ENCODE results near the gene SUN2.
A peak's percentile ranks its signal among the peaks of the same experiment; 100 is the strongest.

Gene SUN2

DNA sequence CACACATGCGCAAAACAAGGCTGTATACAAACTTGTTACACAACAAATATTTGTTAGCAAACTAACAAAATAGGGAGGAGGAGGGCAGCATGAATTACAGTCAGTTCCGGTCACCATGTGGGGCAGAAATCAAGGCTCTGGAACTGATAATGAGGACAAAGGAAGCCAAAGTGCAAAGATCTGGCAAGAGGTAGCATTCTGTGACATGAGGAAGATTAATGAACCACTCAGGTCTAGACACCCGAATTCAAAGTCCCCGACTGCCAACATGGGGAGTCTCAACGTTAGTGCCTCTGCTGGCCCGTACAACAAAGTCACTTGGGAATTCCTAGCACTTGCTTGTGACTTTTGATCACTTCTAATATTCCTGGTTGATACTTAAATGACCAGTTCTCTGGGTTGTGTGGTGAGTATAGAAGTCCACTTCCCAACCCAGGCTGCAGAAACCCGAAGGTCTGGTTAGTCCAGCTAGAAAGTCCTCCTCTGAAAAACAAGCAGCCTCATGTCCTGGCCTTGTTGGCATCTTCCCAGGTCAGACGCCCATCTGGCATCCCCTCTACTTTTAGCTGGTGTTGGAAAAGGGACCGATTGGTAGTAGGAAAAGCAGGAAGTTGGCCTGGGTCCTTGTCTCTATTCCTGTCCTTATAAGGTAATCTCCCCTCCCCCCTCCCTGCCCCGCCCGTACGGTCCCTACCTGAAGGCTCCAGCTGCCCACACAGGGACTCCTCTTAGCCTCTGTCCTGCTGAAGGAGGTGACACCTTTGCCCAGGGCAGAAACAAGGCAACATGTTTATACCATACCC lies 1.6 kb downstream of the SUN2 start:
- DNase-seq: peak; percentile 35

DNA sequence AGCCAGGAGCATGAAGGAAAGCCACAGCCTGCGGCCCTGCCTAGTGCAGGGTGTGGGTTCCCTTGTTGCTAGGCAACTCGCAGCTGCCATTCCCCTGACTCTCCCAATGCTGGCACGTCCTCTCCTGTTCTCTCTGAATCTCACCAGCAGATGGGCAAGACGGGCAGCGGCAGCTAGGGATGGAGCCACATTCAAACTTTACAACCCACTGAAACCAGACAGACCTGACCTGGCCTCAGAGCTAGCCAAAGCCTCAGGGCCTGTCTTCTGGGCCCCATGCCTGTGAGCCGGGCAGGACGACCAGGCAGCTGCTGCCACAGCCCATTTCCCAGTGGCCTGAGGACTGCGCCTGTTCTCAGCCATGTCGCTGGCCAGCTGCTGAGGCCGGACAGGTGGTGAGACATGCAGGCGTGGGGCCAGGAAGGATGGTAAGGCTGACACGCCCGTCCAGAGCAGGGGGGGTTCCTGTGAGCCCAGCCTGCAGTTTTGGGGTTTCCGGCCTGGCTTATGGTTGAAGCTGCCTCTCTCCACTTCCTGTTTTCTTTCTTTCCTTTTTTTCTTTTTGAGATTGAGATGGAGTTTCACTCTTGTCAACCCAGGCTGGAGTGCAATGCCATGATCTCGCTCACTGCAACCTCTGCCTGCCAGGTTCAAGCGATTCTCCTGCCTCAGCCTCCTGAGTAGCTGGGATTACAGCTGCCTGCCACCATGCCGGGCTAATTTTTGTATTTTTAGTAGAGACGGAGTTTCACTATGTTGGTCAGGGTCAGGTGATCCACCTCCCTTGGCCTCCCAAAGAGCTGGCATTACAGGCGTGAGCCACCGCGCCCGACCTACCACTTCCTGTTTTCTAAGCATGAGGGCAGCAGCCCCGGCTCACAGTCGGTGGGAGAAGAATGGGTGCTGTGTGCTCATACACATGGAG lies 4.1 kb downstream of the SUN2 start:
- DNase-seq: peak; percentile 82

DNA sequence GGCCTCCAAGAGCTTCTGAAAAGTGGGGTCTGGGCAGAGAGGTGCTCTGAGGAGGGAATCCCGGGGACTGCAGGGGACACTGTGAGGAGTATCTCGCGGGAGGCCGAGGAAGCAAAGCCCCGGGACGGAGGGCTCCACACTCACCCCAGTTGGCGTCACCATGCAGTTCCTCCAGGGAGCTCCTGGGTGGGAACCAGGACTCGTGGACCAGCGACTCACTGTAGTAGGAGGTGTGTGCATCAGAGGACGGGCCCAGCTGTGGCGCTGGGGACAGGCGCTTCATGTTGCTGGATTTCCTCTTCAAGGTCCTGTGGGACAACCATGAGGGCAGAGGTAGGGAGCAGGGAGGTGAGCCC lies 4.8 kb downstream of the SUN2 start:
- no peak for DNase-seq

DNA sequence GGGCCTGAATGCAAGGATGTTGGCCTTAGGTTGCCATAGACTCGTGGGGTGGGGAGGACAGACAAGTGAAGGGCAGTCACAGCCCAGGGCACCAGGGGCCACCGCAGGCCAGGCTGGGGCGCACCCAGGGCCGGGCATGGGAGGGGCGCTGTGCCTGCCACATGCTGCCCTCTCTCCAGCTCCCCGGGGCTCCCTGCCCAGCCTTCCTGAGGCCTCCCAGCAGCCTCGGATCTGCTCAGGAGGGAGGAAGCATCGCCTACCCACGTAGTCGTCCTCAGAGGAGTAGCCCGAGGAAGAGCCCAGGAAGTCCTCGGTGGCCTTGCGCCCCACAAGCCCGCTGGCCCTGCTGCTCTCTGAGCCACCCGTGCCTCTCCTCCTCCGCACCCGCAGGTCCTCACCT lies 5.2 kb downstream of the SUN2 start:
- DNase-seq: no peak

DNA sequence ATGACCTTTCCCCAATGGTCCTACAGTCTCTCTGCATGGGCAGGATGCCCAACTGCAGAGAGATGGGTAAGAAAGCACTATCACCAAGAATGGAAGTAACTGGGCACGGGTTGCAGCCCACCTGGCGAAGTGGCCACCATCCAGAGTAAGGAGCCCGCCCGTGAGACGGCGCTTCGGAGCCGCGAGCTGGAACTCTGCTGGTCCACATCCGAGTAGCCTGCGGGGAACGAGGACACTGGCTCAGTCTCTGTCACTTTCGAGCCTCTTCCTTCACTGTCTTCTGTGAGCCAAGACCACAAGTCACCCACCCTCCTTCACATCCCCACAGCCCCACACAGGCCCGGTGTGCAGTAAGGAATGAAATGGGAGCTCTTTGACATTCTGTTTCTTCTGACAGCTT lies 5.7 kb downstream of the SUN2 start:
- DNase-seq: no peak

DNA sequence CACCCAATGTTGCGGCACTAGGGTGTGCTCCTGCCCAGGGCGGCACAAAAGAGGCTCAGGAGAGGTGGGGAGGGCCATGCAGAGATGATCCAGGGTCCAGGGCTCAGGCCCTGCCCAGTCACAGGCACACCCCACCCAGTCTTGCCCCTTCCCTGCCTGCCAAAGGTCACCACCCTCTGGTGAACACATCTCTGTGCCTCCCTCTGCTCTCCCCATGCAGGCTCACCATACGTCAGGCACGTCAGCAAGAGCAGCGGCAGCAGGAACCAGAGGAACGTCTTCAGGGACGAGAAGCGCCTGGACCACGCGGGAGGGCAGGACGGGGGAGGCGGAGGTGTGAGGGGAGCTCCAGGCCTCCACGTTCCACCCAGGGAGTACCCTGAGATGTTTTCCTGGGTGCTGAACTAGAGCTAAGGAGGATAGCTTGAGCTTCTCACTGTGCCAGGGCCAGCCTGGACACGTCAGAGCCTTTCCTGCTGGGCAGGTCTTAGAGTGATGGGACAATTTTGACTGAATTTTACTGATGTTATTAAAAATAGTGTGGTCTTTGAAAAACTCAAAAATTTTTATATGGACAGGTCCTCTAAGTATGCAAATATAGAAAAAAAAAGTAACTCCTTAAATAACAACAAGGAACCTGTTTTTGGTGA lies 7.2 kb downstream of the SUN2 start:
- no peak for DNase-seq

DNA sequence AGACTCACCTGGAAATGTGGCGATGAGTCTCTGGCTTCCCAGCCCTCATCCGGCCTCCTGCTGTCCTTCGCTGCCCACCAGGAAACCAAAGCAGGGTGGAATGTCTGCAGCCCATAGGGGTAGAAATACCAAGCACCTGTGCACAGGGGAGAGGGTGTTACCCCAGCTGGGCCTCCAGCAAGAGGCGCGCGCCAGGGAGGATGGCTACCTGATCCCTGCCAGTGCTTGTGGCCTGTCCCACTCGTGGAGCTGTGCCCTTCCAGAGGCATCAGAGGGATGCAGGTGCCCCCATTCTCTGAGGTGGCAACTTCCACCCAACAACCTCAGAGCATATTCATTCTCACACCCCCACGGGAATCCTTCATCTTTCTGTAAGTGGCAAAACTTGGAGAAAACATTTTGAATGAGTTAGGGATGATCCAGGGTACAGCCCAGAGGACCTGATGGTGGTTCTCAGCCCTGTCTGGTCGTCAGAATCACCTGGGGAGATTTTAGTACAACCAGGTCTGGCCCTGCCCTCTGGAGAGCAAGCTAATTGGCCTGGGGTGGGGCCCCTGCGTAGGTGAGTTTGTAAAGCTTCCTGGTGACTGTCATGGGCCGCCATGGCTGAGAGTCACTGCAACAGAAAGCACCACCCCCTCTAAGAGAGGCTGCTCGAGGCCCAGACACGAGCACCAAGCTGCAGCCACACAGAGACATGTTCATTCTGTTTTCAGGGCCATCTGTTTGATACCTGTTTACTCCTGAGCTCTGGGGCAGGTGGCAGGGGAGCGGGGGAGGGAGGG lies 9.9 kb downstream of the SUN2 start:
- no peak for DNase-seq

DNA sequence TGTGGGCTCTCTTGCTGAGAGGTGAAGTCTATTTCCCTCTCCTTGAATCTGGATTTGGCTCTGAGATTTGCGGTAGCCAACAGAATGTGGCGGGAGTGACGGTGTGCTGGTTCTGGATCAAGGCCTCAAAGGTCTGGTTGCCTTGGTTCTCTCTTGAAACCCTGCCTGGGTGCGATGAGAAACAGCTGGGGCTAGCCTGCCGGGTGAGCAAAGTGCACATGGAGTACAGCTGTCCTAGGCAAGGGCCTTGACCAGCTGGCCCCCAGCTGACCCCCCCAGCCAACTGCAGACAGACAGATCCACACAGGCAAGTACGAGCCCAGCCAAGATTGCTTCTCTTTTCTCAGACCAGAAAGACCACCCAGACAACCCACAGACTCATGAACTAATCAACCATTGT lies 10.8 kb downstream of the SUN2 start:
- no peak for DNase-seq

DNA sequence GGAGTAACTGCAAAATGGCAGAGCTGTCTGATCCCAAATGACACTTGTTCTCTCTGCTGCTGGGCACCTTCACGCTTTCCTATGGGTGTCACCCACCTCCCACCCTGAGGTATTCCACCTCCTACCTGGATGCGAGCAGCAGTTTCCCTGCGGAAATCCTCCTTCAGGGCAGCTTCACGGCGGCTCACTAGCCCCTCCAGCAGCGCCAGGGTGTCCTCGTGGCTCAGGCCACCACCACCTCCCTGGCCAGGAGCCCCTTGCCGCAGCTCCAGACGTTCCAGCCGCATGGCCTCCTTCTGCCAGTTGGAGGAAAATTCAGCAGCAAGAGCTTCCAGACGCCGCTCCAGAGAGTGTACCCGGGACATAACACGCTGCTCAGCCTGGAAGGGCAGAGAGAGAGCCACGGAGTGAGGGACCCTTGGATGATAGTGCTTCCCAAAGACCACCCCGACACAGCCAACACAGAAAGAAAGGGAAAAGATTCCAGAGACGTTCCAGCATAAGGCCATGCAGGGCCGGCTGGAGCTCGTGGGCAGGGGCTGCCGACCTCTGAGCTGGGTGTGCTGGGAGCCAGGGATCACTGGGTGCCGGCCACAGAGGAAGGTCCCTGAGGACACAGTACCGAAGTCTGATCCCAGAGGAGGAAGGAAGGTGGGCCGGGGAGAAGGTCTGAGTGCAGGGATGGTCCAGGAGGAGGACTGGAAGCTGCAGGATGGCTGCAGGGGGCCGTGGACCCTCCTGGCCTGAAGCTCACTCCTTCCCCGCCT lies 13.4 kb downstream of the SUN2 start:
- DNase-seq: no peak

DNA sequence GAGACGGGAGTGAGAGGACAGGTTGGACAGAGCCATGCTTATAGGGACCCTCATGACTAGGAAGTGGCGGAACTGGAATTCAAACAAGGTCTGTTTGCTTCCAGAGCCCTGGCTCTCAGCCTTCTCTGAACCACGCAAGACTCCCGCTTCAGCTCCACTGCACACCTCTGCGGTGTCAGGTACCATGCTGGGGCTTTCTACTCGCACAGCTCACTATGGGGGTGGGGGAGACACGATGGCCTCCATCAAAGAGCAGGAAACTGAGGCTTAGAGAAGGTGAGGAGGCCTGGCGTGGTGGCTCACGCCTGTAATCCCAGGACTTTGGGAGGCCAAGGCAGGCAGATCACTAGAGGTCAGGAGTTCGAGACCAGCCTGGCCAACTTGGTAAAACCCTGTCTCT lies 14.2 kb downstream of the SUN2 start:
- DNase-seq: no peak

DNA sequence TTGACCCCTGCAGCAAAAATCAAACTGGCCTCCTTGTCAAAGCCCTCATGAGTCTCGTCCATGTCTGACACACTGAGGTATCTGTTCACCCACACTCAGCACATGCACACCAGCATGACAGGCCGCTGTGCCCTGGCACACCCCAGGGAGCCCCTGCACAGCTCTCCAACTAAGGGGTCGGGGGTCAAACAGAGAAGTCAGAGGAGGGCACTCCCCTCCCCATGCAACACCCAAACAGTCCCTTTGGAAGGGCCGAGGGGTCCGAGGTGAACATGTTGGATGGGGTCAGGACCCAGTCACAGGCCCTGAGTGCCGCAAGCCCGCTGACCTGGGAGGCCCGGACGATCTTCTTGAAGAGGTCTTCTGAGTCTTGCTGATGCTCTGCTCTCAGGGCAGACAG lies 14.6 kb downstream of the SUN2 start:
- DNase-seq: no peak

DNA sequence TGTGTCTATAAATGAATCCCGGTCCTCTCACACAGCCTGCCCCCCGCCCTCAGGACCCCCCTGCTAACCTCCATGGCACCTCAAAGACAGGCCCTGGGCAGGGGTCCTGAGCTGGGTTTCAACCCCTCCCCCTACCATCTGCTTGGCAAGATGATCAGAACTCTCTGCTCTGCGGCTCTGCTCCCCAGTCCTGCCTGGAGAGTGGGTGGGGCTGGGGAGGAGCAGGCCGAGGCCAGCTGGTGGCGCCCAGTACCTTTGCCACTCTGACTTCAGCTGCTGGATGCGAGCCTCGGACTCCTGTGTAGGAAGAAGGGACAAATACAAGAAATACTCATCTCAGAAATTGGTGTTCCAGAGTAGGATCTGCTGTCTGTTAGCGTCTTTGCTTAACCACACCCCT lies 15.0 kb downstream of the SUN2 start:
- DNase-seq: no peak

DNA sequence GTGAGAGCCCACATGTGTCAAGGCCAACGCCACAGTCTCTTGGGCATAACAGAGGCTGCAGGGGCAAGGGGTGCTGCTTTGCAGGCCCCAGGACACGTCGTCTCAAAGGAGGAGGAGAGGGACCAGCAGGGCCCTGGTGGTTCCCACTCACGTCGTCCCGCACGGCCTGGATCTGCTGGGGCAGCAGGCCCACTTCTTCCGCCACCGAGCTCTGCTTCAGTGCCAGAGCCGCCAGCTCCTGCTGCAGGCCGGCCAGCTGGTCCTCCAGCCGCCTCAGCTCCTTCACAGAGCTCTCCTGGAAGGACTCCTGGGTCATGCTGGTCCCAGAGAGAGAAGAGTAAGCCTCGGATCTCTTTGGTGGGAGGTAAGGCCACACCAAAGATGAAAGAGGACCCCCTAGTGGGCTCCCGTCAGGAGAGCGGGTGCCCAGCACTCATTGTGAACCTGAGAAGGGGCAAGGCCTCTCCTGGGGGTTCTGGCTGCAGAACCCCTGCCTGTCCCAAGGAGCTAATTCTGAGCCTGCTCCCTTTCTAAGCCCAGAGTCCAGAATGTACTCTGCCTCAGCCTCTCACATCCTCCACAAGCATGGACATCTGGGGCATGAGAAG lies 15.6 kb downstream of the SUN2 start:
- no peak for DNase-seq

DNA sequence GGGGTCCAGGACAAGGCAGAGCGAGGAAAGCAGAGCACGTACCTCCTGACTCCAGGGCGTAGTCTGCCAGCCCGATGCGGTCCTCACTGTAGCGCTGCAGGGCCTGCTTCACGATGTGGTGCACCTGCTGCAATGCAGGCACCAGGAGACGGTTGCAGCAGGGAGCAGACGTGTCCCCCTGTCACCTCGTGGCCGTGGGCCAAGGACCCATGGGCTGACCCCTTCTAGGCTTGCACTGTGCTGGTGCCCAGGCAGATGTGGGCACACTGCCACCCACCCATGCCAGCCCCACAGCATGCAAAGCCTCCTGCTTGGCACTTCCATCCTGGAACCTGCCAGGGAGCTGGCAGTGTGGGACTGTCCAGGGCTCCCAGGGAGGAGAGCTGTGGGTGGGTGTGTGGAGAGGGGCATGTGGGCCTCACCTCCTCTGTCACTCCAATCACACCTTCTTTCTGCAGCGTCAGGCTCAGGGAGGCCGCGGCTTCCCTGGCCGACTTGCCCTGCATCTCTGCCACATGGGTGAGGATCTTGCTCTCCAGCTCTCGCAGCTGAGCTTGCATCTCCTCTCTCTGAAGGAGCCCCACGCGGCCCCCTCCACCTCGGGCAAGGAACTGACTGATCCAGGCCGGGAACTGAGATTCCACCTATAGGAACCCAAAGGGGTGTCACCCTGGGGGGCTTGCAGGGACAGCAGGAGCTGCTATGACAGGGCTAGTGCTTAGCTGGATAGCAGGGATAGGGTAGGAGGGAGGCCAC lies 16.3 kb downstream of the SUN2 start:
- DNase-seq: no peak

DNA sequence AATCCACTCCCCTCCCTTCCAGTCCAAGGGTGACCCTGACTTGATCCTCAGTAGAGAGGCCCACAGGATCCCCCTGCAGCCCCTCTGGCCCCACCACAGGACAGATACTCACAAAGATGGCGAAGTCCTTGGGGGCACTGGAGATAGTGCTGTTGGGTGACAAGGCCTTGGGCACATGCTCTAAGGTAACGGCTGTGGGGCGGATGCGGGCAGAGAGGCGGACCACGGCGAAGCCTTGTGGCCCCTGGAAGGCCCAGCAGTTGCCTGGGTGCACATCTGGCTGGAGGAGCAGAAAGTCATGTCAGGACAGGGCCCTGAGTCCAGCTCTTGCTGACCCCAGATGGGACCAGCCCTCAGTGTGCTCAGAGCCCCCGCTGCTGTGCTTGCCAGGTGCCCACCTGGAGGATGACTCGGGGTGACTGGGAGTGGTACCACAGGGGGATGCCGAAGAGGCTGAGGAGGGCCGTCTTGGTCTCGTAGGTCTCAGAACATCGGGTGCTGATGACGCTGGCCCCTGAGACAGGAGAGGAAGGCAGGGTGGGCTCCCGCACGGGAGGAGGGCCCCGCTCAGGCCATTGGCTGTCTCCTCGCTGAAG lies 17.2 kb downstream of the SUN2 start:
- DNase-seq: no peak

DNA sequence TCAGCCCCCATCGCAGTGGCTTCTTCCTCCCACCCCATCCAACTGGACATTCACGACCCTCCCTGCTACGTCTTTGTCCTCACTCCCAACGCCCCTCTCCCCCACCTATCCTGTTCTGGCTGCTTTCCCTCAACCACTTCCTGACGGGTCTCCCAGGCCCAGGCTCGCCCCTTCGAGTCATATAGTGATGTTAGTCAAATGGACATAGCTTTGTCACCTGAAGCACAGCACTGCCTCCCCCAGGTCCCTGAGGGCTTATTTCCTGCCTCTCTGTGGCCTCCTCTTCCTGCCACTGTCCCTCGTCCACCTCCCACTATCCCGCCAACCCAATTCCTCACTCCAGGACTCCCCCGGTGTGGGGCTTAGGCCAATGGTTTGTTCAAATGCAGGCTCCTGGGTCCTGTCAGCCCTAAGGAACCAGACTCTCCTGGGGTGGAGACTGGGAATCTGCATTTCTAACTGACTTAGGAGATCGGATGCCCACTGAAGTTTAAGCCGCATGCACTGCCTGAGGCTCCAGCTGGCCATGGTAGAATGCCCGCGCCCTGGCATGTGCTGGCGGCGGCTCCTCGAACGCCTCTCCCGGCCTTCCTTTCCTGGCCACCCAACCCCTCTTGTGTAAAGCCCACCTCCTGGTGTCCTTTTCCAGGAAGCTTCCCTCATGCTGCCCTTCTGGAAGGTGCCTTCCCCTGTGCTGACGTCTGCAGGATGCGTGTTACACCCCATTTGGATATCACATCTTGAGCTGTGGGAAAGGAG lies 18.3 kb downstream of the SUN2 start:
- no peak for DNase-seq

DNA sequence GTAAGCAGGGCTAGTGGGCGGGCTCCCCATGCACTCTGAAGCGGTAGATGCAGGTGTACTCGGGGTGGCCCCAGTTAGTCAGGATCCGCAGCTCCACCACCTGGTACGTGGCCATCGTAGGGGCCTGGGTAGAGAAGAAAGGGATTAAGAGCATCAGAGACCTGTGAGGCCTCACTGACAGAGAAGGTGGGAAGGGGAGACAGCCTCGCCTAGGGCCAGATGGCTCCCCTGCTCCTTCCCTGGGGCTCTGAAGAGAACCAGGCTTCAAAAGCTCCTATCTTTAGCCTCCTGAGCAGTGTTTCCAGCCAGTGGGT lies 19.6 kb downstream of the SUN2 start:
- DNase-seq: no peak

DNA sequence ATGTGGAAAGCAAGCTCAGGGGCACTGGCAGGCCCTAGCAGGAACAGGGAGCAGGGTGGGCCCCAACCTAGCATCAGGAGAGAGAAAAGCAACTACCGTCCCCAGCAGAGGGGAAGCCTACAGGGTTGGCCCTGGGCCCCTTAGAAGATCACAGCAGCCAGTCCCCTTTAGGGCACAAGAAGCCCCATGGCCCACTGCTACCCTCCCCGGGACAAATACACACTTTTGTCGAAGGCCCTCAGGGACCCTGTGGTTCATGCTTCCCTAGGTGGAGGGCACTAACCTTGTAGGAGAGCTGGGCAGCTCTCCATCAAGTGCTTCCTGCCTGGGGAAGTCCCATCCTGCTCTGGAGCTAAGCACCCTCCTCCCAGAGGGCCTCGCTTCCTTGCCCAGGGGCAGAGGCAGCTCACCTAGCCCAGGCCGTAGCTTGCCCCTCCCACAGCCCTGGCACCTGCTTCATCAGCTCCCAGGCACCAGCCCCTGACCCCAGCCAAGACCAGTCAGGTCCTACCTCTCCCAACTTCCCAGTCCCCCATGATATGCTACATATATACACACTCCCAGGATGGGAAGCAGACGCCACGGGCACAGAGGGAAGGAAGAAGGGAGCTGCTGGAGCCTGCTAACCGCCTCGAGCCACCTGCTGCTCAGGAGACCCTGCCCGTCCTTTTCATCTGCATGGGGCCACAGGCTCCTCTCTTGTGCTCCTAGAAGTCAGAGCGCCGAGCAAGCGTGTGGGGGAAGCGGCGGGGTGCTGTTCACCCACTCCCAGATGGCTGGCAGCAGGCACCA lies 20.1 kb downstream of the SUN2 start:
- no peak for DNase-seq

DNA sequence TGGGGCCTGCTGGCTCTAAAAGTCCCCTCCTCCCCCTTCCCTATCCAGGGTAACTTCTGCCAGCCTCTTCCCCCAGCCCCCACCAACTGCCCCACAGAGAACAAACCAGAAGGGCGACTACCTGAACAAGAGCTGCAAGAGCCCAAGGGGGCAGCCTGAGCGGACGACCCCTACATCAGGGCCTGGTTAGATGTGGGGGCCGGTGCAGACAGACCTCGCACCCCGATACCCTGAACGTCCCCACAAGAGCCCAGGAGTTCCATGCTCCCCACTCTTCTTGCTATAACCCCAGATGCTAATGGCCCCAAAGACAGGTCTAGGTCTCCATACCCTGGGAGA lies 20.7 kb downstream of the SUN2 start:
- no peak for DNase-seq

All from inflammatory macrophage treated with lipopolysaccharide for 4 hours (primary cell).